Measurements from ENCODE around the gene EDIL3. TPM values are rescaled to one million over a fixed set of nuclear protein-coding genes. Genes with fewer than 3 reads are reported as not detected.

Gene EDIL3
- total and polyA plus RNA-seq, 2 of the 13 experiments (the other 11 are each of a cell fraction or from before 2014, with no cell fraction given) = 0.01 TPM; not detected in 1

- TF ChIP-seq ZNF609 (CRISPR knock-in tag; IDR thresholded peaks at IDR 0.05; ENCODE audit: borderline replicate concordance) (no peak), KDM3A (CRISPR knock-in tag; IDR thresholded peaks at IDR 0.05; ENCODE audit: low read depth) (no peak)
Measured at GRCh38 chr5:84343171-84343570, 41.5 kb downstream of the EDIL3 start (continued).

GRCh38 chr5:84332106-84332505 is 52.6 kb downstream of the EDIL3 start:
- no peaks in the 10 kb centered on the region for H3K36me3 ChIP-seq (replicated peaks in 1 of 2; ENCODE audit: control insufficient read depth in 1 of 2, insufficient read depth in 2 of 2, low read length in 2 of 2)
- POLR2A ChIA-PET = no interaction called here
- no peak overlapping the region for H3K27ac ChIP-seq (ENCODE audit: extremely low read length, insufficient read depth, low read length)
- WGBS (ENCODE audit: low lambda C conversion rate) = 7% methylated on average over 5 of the region's 5 CpGs
- no peaks in the 10 kb centered on the region for H3K9me3 ChIP-seq (ENCODE audit: low read length)
- H2AFZ ChIP-seq (ENCODE audit: low read length) = no peak overlapping the region
- H3K4me3 ChIP-seq (replicated peaks in 1 of 3; ENCODE audit: insufficient read depth in 1 of 3, low read depth in 2 of 3, low read length in 3 of 3) = no peak overlapping the region
- no peaks in the 10 kb centered on the region for H3K4me1 ChIP-seq (ENCODE audit: insufficient read depth, low read length)
- H3K27me3 ChIP-seq (ENCODE audit: control insufficient read depth in 1 of 2, insufficient read depth in 2 of 2, low read length in 2 of 2) = no peaks in the 10 kb centered on the region
- FAIRE-seq = no peak
- no peaks in the 10 kb centered on the region for H3K79me2 ChIP-seq (ENCODE audit: insufficient read depth, low read length)
- no peak overlapping the region for H3K4me2 ChIP-seq (ENCODE audit: low read depth, low read length)
- TF ChIP-seq TRAFD1 (CRISPR knock-in tag; IDR thresholded peaks at IDR 0.05; ENCODE audit: borderline replicate concordance) = no peak
- no peak for TF ChIP-seq HOXA7 (CRISPR knock-in tag; IDR thresholded peaks at IDR 0.05)
- TF ChIP-seq, protein P1, sequence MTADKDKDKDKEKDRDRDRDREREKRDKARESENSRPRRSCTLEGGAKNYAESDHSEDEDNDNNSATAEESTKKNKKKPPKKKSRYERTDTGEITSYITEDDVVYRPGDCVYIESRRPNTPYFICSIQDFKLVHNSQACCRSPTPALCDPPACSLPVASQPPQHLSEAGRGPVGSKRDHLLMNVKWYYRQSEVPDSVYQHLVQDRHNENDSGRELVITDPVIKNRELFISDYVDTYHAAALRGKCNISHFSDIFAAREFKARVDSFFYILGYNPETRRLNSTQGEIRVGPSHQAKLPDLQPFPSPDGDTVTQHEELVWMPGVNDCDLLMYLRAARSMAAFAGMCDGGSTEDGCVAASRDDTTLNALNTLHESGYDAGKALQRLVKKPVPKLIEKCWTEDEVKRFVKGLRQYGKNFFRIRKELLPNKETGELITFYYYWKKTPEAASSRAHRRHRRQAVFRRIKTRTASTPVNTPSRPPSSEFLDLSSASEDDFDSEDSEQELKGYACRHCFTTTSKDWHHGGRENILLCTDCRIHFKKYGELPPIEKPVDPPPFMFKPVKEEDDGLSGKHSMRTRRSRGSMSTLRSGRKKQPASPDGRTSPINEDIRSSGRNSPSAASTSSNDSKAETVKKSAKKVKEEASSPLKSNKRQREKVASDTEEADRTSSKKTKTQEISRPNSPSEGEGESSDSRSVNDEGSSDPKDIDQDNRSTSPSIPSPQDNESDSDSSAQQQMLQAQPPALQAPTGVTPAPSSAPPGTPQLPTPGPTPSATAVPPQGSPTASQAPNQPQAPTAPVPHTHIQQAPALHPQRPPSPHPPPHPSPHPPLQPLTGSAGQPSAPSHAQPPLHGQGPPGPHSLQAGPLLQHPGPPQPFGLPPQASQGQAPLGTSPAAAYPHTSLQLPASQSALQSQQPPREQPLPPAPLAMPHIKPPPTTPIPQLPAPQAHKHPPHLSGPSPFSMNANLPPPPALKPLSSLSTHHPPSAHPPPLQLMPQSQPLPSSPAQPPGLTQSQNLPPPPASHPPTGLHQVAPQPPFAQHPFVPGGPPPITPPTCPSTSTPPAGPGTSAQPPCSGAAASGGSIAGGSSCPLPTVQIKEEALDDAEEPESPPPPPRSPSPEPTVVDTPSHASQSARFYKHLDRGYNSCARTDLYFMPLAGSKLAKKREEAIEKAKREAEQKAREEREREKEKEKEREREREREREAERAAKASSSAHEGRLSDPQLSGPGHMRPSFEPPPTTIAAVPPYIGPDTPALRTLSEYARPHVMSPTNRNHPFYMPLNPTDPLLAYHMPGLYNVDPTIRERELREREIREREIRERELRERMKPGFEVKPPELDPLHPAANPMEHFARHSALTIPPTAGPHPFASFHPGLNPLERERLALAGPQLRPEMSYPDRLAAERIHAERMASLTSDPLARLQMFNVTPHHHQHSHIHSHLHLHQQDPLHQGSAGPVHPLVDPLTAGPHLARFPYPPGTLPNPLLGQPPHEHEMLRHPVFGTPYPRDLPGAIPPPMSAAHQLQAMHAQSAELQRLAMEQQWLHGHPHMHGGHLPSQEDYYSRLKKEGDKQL (CRISPR knock-in tag; IDR thresholded peaks at IDR 0.05; ENCODE audit: low read depth) = no peak
- CTCF ChIA-PET (ENCODE audit: low intra/inter-chr PET ratio, low total read pairs) = no interaction called here
- no peak overlapping the region for H3K9ac ChIP-seq (ENCODE audit: insufficient read depth, low read depth, low read length)
- no peak for DNase-seq (ENCODE audit: low spot score)
- BruUV-seq (replicated peaks) = no TSS peak
- in situ Hi-C loops (cut with HindIII; ENCODE audit: extremely low pct_ligation_motif_present, low pct_unique_long_range_greater_than_20kb) = no loop called here
- intact Hi-C loops (cut with micrococcal nuclease; ENCODE audit: unreplicated experiment) = no loop called here
- H4K20me1 ChIP-seq (ENCODE audit: insufficient read depth, low read length) = no peaks in the 10 kb centered on the region
- ATAC-seq = no peak

Measured in HepG2 (cell line).